ENCODE measurements around the gene SFXN5. TPM values are rescaled to one million over a fixed set of nuclear protein-coding genes. Genes with fewer than 3 reads are reported as not detected.
A peak's percentile ranks its signal among the peaks of the same experiment; 100 is the strongest.

Gene SFXN5
- total RNA-seq, 1 donor from 2014 or later: 13.1 TPM

DNA sequence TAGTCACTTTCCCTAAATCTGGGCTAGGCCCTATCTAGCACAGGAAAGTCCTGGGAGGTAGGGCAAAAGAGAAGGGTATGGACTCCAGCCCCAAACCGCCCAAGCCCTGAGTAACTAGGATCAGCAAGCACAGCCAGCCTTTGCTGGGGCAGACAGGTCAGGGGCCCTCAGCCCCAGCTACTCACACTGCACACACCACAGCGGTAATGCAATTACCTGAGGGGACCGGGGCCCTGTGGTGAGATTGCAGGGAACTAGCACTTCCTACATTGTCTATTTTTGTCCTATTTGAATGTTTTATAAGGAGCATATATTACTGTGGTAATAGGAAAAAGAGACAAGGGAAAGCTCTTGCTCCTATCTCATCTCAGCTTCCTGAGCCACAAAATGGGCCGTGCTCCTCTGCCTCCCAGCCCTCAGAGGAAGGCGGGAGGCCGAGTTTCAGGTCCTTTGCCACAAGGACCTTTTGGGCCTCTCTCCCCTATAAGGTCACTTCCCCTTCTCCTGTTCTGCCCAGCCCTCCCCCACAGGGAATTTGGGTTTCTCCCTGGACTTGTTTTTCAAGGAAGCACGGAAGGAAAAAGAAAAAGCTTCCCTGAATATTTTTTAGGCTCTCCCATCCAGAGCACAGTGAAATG, 20.8 kb upstream of the SFXN5 start:
- intact Hi-C loops (cut with DNase I): no loop called here
- no peak for ATAC-seq
- no peak overlapping the region for H3K4me3 ChIP-seq

DNA sequence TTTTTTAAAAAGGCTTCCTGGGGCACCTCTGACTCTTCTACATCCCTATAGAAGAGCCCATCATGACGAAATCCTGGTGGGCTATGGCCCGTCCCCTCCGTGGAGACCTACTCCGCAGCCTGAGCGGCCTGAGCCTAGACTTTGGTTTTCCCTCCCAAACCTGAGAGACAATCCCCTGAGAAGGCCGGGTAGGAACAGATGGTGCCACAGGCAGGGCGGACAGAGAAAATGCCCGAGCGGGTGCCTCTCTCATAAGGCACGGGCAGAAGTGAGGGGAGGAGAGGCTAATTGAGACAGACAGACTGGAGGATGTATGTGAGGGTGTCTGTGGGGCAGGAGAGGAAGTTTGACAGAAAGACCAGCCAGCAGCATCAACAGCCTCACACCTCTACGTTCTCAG, 20.2 kb upstream of the SFXN5 start:
- Histone ChIP-seq H3K27ac (no peak overlapping the region), H3K9me3 (no peaks in the 10 kb centered on the region), H3K36me3 (peaks cover 14% of the 10 kb centered on the region), H3K4me1 (peaks cover 7% of the 10 kb centered on the region), H3K4me3 (no peak overlapping the region), H3K27me3 (no peaks in the 10 kb centered on the region)
- DNase-seq: no peak
- no peak for ATAC-seq
- intact Hi-C loops (cut with DNase I): no loop called here
- TF ChIP-seq, protein P1, sequence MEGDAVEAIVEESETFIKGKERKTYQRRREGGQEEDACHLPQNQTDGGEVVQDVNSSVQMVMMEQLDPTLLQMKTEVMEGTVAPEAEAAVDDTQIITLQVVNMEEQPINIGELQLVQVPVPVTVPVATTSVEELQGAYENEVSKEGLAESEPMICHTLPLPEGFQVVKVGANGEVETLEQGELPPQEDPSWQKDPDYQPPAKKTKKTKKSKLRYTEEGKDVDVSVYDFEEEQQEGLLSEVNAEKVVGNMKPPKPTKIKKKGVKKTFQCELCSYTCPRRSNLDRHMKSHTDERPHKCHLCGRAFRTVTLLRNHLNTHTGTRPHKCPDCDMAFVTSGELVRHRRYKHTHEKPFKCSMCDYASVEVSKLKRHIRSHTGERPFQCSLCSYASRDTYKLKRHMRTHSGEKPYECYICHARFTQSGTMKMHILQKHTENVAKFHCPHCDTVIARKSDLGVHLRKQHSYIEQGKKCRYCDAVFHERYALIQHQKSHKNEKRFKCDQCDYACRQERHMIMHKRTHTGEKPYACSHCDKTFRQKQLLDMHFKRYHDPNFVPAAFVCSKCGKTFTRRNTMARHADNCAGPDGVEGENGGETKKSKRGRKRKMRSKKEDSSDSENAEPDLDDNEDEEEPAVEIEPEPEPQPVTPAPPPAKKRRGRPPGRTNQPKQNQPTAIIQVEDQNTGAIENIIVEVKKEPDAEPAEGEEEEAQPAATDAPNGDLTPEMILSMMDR (IDR thresholded peaks at IDR 0.05): no peak

More for the DNA sequence above, 20.8 kb upstream of the SFXN5 start:
- TF ChIP-seq, protein P1 (IDR thresholded peaks at IDR 0.05): no peak
- Histone ChIP-seq H3K27ac (no peak overlapping the region), H3K4me1 (peaks cover 7% of the 10 kb centered on the region), H3K9me3 (no peaks in the 10 kb centered on the region), H3K27me3 (no peaks in the 10 kb centered on the region), H3K36me3 (peaks cover 12% of the 10 kb centered on the region)
- no peak for DNase-seq

DNA sequence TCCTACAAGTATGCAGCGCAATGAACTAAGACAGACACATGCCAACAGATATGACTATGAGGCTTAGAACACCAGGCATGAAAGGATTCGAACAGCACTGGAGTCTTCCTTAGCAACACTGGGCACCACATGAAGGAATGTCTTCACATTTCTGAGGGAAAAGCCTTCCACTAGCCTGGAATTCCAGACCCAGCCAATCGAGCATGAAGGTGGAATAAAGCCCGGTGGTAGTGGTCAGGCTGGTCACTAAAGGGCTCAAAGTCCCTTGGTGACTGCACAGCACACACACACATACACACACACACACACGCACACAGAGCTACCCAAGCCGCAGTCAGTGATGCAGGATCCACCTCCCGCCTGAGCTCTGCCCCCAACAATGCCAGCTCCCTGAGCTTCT, 19.7 kb upstream of the SFXN5 start:
- TF ChIP-seq, protein P1 (IDR thresholded peaks at IDR 0.05): no peak
- Histone ChIP-seq H3K27me3 (no peaks in the 10 kb centered on the region), H3K4me3 (no peak overlapping the region), H3K4me1 (peaks cover 7% of the 10 kb centered on the region), H3K27ac (no peak overlapping the region), H3K9me3 (no peaks in the 10 kb centered on the region), H3K36me3 (peaks cover 14% of the 10 kb centered on the region)
- ATAC-seq (no peak), DNase-seq (no peak)
- intact Hi-C loops (cut with DNase I): no loop called here

DNA sequence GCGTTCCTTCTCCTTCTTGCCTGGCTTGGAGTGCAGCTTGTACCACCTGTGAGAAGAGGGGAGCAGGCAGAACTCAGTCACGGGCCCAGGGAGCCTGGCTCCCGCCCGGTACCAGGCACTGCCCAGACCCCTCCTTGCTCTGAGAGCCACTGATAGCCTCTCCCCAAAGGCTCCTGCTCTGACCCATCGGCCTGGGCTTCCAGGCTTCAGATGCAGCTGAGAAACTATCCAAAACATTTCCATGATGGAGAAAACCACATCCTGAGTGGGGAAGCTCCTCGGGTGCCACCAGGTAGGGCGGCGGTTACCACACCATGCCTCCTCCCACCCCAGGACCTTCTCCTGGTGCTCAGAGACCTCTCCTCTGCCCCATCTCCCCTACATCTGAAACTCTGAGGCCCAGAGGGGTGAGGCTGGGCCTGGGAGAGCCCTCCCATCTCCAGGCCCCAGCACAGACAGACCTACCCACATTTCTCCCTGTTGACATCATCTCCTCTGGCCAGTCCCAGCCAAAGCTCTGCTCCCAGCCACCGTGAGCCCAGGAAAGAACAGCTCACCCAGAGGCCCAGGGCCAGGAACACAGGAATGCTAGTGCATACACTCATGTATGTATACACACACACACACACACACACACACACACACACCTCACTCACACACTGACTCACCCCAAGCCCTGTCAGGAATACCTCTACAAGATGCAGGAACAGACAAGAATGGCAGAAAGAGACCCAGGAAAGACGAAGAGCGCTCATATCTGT, 17.9 kb upstream of the SFXN5 start:
- Histone ChIP-seq H3K36me3 (peaks cover 14% of the 10 kb centered on the region), H3K4me3 (no peak overlapping the region), H3K9me3 (no peaks in the 10 kb centered on the region), H3K27ac (peak overlapping the region; percentile 51), H3K27me3 (no peaks in the 10 kb centered on the region), H3K4me1 (peaks cover 7% of the 10 kb centered on the region)
- DNase-seq (no peak), ATAC-seq (peak; percentile 85)
- TF ChIP-seq, protein P1 (IDR thresholded peaks at IDR 0.05): no peak
- intact Hi-C loops (cut with DNase I): loop anchor here (5.0 kb wide), 1 partner anchor 68 kb away; no protein-coding TSS in a partner anchor

DNA sequence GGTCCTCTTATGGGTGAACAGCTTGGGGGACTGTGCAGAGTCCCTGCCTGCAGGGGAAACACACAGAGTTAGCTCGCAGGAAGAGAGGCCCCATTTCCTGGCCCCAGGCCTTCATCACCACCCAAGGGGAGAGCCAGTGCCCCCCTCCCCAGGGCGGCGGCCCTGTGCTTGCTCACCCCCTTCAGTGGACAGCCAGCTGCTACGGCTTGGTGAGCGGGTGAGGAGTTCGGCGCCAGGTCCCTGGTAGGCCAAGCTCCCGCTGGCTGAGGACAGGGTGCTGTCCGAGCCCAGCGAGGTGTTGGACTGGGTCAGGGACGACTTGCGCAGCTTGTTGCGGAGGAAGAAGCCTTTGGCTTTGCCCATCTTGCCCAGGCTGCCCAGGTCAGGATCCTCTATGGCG, 17.2 kb upstream of the SFXN5 start:
- Histone ChIP-seq H3K4me3 (no peak overlapping the region), H3K4me1 (peaks cover 7% of the 10 kb centered on the region), H3K27me3 (no peaks in the 10 kb centered on the region), H3K9me3 (no peaks in the 10 kb centered on the region), H3K27ac (peak overlapping the region; percentile 51), H3K36me3 (peaks cover 14% of the 10 kb centered on the region)
- ATAC-seq: no peak
- TF ChIP-seq, protein P1 (IDR thresholded peaks at IDR 0.05): no peak
- no peak for DNase-seq
- intact Hi-C loops (cut with DNase I): loop anchor here (5.0 kb wide), 1 partner anchor 69 kb away; no protein-coding TSS in a partner anchor
